BJ (cell line): ENCODE results near the gene SRGAP3. TPM values are rescaled to one million over a fixed set of nuclear protein-coding genes. Genes with fewer than 3 reads are reported as not detected.

Experiments used
- CTCF ChIA-PET: fragments of 350-600 bp; formaldehyde crosslinking; extraction: SDS; loops from one replicate; lab custom pipeline; 2021; ENCODE audit warnings: antibody characterized with exemption, inconsistent platforms; lab: Yijun Ruan, JAX
- POLR2A ChIA-PET: fragments of 300-600 bp; sonication (Branson Sonifier 250); formaldehyde crosslinking; extraction: SDS; loops from one replicate; lab custom pipeline; 2021; ENCODE audit warnings: antibody characterized with exemption; lab: Charles Lee
- DNase-seq: peaks from one replicate; pipeline ENCODE4 v3.0.0-alpha.2; 2011; ENCODE audit warnings: low read depth
- H3K27me3 ChIP-seq: 2 replicates; pipeline ENCODE4 v1.6.0; 2011; ENCODE audit warnings: low read length; ENCODE audit not compliant: control insufficient read depth, insufficient read depth
- H3K36me3 ChIP-seq: 2 replicates; pipeline ENCODE4 v1.5.1; 2011; ENCODE audit warnings: low read length; ENCODE audit not compliant: control insufficient read depth, insufficient read depth
- H3K4me3 ChIP-seq: 2 replicates; pipeline ENCODE4 v1.5.1; 2011; ENCODE audit warnings: low read depth, mild to moderate bottlenecking, control low read depth, low read length
- CTCF ChIP-seq: IDR thresholded peaks from 2 replicates; pipeline ENCODE4 v1.5.1; 2011; ENCODE audit warnings: low read depth, mild to moderate bottlenecking, control low read depth, inconsistent platforms, low read length, moderate library complexity; ENCODE audit not compliant: insufficient read depth
- polyA plus RNA-seq: library from polyadenylated mRNA; depleted of rRNA; stranded (reverse); fragments of >200 nt; gene quantifications from 2 replicates; pipeline ENCODE4 v1.2.3, GENCODE V29; 2011

The SRGAP3 gene
- polyA plus RNA-seq, 1 experiment, result 0.75 TPM

DNA sequence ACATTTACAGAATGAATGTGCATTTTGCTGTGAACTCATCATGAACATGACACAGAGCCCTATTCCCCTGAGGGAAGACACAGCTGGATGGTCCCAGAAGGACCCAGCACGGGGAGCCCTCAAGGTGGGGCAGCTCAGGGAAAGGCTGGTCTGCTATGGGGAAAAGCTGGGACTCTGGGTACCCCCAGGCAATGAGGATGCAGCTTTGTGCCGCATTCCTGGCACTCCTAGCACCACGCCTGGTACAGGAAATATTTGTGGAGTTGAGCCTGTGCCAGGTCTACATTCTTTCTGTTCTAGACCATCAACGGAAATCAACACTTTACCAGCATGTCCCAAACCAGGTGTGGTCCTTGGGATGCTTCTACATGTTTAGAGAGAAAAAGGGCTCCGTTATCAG lies 74.0 kb downstream of the SRGAP3 start:
- no peak for TF ChIP-seq CTCF
- Histone ChIP-seq H3K36me3 (no peaks in the 10 kb centered on the region), H3K27me3 (peaks cover 6% of the 10 kb centered on the region), H3K4me3 (no peak overlapping the region)
- DNase-seq, result no peak
- ChIA-PET POLR2A (no interaction called here), CTCF (no interaction called here)

GRCh38 chr3:9173445-9173844 lies 76.0 kb downstream of the SRGAP3 start:
- ChIA-PET POLR2A (no interaction called here), CTCF (no interaction called here)
- H3K36me3 ChIP-seq, result no peaks in the 10 kb centered on the region
- peaks cover 6% of the 10 kb centered on the region for H3K27me3 ChIP-seq
- no peak for TF ChIP-seq CTCF
- H3K4me3 ChIP-seq, result no peak overlapping the region
- no peak for DNase-seq

DNA sequence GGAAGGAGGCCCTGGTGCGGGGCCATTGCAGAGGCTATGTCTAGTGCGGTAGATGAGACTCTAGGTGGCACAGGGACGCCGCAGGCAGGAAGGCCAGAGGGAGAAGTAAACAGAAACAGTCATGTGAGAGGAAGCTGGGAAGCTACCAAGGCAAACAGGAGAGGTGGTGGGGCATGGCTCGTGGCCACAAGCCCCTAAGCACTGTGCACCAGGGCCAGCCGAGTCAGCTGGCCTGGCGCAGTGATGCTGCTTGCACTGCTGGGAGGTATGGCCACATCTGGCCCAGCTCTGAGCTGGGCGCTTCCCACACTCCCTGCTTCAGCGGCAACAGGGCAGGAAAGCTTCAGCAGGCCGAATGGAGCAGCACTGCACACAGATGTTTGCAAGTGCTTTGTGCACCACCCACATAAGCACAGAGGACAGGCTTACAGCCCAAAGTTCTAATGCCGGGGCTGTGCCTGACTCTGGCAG lies 76.6 kb downstream of the SRGAP3 start:
- no peak for DNase-seq
- Histone ChIP-seq H3K36me3 (no peaks in the 10 kb centered on the region), H3K27me3 (peaks cover 6% of the 10 kb centered on the region), H3K4me3 (no peak overlapping the region)
- CTCF ChIA-PET, result no interaction called here
- TF ChIP-seq CTCF, result no peak
- POLR2A ChIA-PET, result no interaction called here

DNA sequence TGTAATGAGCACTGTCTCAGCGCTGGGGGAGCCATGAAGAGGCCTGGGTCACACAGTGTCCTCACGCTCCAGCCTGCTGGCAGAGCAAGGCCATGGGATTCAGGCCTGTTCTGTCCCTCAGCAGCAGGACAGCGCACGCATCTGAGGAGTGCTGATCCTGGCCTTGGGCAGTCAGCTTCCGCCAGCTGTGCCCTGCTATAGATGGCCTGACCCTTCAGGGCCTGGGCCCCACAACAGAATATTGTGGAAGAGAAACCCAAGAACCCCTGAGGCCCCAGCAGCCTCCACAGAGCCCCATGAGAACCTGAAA lies 78.6 kb downstream of the SRGAP3 start:
- no peaks in the 10 kb centered on the region for H3K36me3 ChIP-seq
- ChIA-PET POLR2A (no interaction called here), CTCF (no interaction called here)
- H3K27me3 ChIP-seq, result peaks cover 6% of the 10 kb centered on the region
- no peak for TF ChIP-seq CTCF
- H3K4me3 ChIP-seq, result no peak overlapping the region
- no peak for DNase-seq

- Histone ChIP-seq H3K27me3 (peaks cover 6% of the 10 kb centered on the region), H3K36me3 (no peaks in the 10 kb centered on the region), H3K4me3 (no peak overlapping the region)
- CTCF ChIA-PET, result no interaction called here
- TF ChIP-seq CTCF, result no peak
- POLR2A ChIA-PET, result no interaction called here
- no peak for DNase-seq
These were observed 79.2 kb downstream of the SRGAP3 start for GRCh38 chr3:9169956-9170850.
